ENCODE results near the gene STK38.

- TF ChIP-seq CTCF (IDR thresholded peaks at IDR 0.05) (no peak), POLR2A (IDR thresholded peaks at IDR 0.05) (no peak), EP300 (IDR thresholded peaks at IDR 0.05; ENCODE audit: low read depth) (no peak)
Measured at GRCh38 chr6:36526066-36526465, 21.2 kb downstream of the STK38 start.
